ENCODE results near the gene SMARCAL1. TPM values are rescaled to one million over a fixed set of nuclear protein-coding genes. Genes with fewer than 3 reads are reported as not detected.
A peak's percentile ranks its signal among the peaks of the same experiment; 100 is the strongest.

The SMARCAL1 gene
- total and polyA plus RNA-seq, 2 of the 13 experiments (the other 11 are each of a cell fraction or from before 2014, with no cell fraction given), result 12.7 to 21.3 TPM

DNA sequence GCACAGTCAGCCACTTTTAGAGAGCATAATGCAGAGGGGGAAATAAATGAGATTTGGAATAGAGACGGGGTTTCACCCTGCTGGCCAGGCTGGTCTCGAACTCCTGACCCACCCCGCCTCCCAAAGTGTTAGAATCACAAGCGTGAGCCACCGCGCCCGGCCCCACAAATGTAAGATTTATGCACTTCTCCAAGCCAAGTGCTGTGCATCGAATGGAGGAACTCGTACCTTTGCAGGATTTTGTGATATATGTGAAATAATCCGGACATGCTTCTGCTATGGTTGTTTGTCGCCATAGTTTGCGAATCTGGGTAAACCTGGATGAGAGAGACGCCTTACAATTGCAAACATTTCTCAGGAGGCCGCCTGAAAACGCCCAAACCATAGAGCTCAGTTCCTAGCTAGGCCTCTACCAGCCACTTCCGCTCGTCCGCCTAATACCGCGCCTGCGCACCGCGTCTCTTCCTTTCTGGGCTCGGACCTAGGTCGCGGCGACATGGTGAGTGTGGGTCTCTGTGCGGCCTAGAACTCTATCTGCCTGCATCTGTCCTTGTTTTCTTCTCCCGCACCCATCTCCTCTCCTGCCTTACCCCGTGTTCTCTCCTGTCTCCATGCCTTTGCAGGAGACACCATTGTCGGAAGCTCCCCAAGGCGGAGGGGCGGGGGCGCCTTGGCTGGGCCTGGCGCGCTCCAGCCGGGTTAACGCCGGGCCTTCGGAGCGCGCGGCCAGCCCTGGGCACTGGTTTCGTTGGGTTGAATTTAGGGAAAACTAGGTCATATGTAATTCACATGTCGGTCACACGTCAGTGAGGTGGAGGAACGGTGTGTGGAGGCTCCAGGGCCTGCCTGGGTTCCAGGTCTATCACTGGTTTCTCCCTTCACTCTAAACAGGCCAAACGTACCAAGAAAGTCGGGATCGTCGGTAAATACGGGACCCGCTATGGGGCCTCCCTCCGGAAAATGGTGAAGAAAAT lies 86.4 kb downstream of the SMARCAL1 start, which contains the start of gene RPL37A (continued):
- TF ChIP-seq, protein P1, sequence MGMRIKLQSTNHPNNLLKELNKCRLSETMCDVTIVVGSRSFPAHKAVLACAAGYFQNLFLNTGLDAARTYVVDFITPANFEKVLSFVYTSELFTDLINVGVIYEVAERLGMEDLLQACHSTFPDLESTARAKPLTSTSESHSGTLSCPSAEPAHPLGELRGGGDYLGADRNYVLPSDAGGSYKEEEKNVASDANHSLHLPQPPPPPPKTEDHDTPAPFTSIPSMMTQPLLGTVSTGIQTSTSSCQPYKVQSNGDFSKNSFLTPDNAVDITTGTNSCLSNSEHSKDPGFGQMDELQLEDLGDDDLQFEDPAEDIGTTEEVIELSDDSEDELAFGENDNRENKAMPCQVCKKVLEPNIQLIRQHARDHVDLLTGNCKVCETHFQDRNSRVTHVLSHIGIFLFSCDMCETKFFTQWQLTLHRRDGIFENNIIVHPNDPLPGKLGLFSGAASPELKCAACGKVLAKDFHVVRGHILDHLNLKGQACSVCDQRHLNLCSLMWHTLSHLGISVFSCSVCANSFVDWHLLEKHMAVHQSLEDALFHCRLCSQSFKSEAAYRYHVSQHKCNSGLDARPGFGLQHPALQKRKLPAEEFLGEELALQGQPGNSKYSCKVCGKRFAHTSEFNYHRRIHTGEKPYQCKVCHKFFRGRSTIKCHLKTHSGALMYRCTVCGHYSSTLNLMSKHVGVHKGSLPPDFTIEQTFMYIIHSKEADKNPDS (CRISPR knock-in tag; IDR thresholded peaks at IDR 0.05), result no peak; the same call in none of the 2 replicates
- TF ChIP-seq MXD4 (CRISPR knock-in tag; IDR thresholded peaks at IDR 0.05), result peak; percentile 94
- no peak for TF ChIP-seq HDAC6 (IDR thresholded peaks at IDR 0.05; ENCODE audit: low read depth, low read length)
- TF ChIP-seq TEAD2 (CRISPR knock-in tag; IDR thresholded peaks at IDR 0.05), result no peak
- TF ChIP-seq, protein P2, sequence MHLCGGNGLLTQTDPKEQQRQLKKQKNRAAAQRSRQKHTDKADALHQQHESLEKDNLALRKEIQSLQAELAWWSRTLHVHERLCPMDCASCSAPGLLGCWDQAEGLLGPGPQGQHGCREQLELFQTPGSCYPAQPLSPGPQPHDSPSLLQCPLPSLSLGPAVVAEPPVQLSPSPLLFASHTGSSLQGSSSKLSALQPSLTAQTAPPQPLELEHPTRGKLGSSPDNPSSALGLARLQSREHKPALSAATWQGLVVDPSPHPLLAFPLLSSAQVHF (CRISPR knock-in tag; IDR thresholded peaks at IDR 0.05), result 0 out of 2 replicates have a peak, but pooled peaks have one; percentile 79
- peak; percentile 99 for TF ChIP-seq ZNF737 (CRISPR knock-in tag; IDR thresholded peaks at IDR 0.05; ENCODE audit: borderline replicate concordance)
- TF ChIP-seq, protein P3, sequence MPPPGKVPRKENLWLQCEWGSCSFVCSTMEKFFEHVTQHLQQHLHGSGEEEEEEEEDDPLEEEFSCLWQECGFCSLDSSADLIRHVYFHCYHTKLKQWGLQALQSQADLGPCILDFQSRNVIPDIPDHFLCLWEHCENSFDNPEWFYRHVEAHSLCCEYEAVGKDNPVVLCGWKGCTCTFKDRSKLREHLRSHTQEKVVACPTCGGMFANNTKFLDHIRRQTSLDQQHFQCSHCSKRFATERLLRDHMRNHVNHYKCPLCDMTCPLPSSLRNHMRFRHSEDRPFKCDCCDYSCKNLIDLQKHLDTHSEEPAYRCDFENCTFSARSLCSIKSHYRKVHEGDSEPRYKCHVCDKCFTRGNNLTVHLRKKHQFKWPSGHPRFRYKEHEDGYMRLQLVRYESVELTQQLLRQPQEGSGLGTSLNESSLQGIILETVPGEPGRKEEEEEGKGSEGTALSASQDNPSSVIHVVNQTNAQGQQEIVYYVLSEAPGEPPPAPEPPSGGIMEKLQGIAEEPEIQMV (CRISPR knock-in tag; IDR thresholded peaks at IDR 0.05; ENCODE audit: low read depth), result peak; percentile 85
- TF ChIP-seq, protein P4, sequence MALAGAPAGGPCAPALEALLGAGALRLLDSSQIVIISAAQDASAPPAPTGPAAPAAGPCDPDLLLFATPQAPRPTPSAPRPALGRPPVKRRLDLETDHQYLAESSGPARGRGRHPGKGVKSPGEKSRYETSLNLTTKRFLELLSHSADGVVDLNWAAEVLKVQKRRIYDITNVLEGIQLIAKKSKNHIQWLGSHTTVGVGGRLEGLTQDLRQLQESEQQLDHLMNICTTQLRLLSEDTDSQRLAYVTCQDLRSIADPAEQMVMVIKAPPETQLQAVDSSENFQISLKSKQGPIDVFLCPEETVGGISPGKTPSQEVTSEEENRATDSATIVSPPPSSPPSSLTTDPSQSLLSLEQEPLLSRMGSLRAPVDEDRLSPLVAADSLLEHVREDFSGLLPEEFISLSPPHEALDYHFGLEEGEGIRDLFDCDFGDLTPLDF (CRISPR knock-in tag; IDR thresholded peaks at IDR 0.05), result peak; percentile 64
- TF ChIP-seq ZNF484 (CRISPR knock-in tag; IDR thresholded peaks at IDR 0.05; ENCODE audit: borderline replicate concordance, low read depth), result no peak; the same call in 1 of the 2 replicates
- TF ChIP-seq NR2F1 (CRISPR knock-in tag; IDR thresholded peaks at IDR 0.05), result peak in 1 of 2 experiments; percentile 26; a peak in 1 of 4 replicates
- TF ChIP-seq XBP1 (CRISPR knock-in tag; IDR thresholded peaks at IDR 0.05), result 0 out of 2 replicates have a peak, but pooled peaks have one; percentile 41
- peak; percentile 94 for TF ChIP-seq ZNF792 (CRISPR knock-in tag; IDR thresholded peaks at IDR 0.05)
- TF ChIP-seq, protein P5, sequence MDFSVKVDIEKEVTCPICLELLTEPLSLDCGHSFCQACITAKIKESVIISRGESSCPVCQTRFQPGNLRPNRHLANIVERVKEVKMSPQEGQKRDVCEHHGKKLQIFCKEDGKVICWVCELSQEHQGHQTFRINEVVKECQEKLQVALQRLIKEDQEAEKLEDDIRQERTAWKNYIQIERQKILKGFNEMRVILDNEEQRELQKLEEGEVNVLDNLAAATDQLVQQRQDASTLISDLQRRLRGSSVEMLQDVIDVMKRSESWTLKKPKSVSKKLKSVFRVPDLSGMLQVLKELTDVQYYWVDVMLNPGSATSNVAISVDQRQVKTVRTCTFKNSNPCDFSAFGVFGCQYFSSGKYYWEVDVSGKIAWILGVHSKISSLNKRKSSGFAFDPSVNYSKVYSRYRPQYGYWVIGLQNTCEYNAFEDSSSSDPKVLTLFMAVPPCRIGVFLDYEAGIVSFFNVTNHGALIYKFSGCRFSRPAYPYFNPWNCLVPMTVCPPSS (IDR thresholded peaks at IDR 0.05), result no peak
- TF ChIP-seq REL (CRISPR knock-in tag; conservative IDR thresholded peaks at IDR 0.05), result peak; percentile 43; the same call in 1 of the 2 replicates
- peak; percentile 70; the same call in 1 of the 2 replicates for TF ChIP-seq ATF1 (CRISPR knock-in tag; IDR thresholded peaks at IDR 0.05)
- TF ChIP-seq SNAI1 (CRISPR knock-in tag; IDR thresholded peaks at IDR 0.05; ENCODE audit: borderline replicate concordance), result peak; percentile 98
- peak; percentile 94; the same call in 1 of the 2 replicates for TF ChIP-seq FIP1L1 (IDR thresholded peaks at IDR 0.05; ENCODE audit: borderline replicate concordance, insufficient read depth, low read depth, low read length)
- TF ChIP-seq ZNF841 (CRISPR knock-in tag; IDR thresholded peaks at IDR 0.05; ENCODE audit: borderline replicate concordance), result 0 out of 2 replicates have a peak, but pooled peaks have one; percentile 25
- TF ChIP-seq ZC3H13 (CRISPR knock-in tag; IDR thresholded peaks at IDR 0.05), result peak; percentile 94
- 0 out of 2 replicates have a peak, but pooled peaks have one; percentile 61 for TF ChIP-seq ATAD3A (CRISPR knock-in tag; IDR thresholded peaks at IDR 0.05)
- peak; percentile 89 for TF ChIP-seq DNMT1 (CRISPR knock-in tag; IDR thresholded peaks at IDR 0.05)
